IMR-90 (cell line): ENCODE data around the gene ERMARD. TPM values are rescaled to one million over a fixed set of nuclear protein-coding genes. Genes with fewer than 3 reads are reported as not detected.

Experiments used
- ATAC-seq: fragments of 200-7000 bp; cut with Tn5 transposase; 2 replicates; pipeline ENCODE4 v1.9.1; 2020; ENCODE audit warnings: low read depth, mild to moderate bottlenecking, moderate library complexity
- BruUV-seq: library from RNA; stranded (reverse); fragments of 400-500 nt; replicated peaks from 2 replicates; lab custom pipeline; 2021; lab: Mats Ljungman, UMichigan
- CTCF ChIA-PET: fragments of 300-600 bp; formaldehyde crosslinking; extraction: SDS; loops from one replicate; lab custom pipeline; 2021; ENCODE audit warnings: antibody characterized with exemption; lab: Yijun Ruan, JAX
- POLR2A ChIA-PET: fragments of 300-600 bp; sonication (Branson Sonifier 250); formaldehyde crosslinking; loops from one replicate; lab custom pipeline; 2022; ENCODE audit warnings: antibody characterized with exemption; ENCODE audit not compliant: unreplicated experiment; lab: Charles Lee
- DNase-seq: peaks from one replicate; pipeline ENCODE4 v3.0.0; 2013
- H2AFZ ChIP-seq: replicated peaks from 2 replicates; pipeline ENCODE3; 2013; ENCODE audit warnings: low read length, mild to moderate bottlenecking; ENCODE audit not compliant: poor library complexity
- H2AK5ac ChIP-seq: 2 replicates; pipeline ENCODE4 v1.6.1; 2013; ENCODE audit warnings: low read depth, low read length, inconsistent platforms
- H2AK9ac ChIP-seq: replicated peaks from 2 replicates; pipeline ENCODE3; 2013; ENCODE audit warnings: mild to moderate bottlenecking, low read depth, low read length, moderate library complexity; ENCODE audit not compliant: poor library complexity
- H2BK120ac ChIP-seq: 2 replicates; pipeline ENCODE4 v1.6.1; 2013; ENCODE audit warnings: low read depth, low read length, inconsistent platforms
- H2BK15ac ChIP-seq: 3 replicates; pipeline ENCODE4 v1.6.1; 2013; ENCODE audit warnings: low read depth, low read length, inconsistent platforms
- H2BK20ac ChIP-seq: 2 replicates; pipeline ENCODE4 v1.6.1; 2013; ENCODE audit warnings: low read depth, mild to moderate bottlenecking, inconsistent platforms, low read length, moderate library complexity
- H2BK5ac ChIP-seq: 2 replicates; pipeline ENCODE4 v1.6.1; 2013; ENCODE audit warnings: mild to moderate bottlenecking, low read depth, low read length, inconsistent platforms; ENCODE audit not compliant: poor library complexity, severe bottlenecking
- H3K14ac ChIP-seq: replicated peaks from 2 replicates; pipeline ENCODE4 v1.6.1; 2013; ENCODE audit warnings: low read depth, low read length, inconsistent platforms
- H3K18ac ChIP-seq: 2 replicates; pipeline ENCODE4 v1.6.1; 2013; ENCODE audit warnings: low read depth, low read length, control low read depth
- H3K23ac ChIP-seq: 2 replicates; pipeline ENCODE4 v1.6.1; 2013; ENCODE audit warnings: low read depth, low read length, inconsistent platforms
- H3K27ac ChIP-seq: 2 replicates; pipeline ENCODE4 v1.5.1; 2013; ENCODE audit warnings: mild to moderate bottlenecking, control low read depth, low read length; ENCODE audit not compliant: insufficient read depth
- H3K27me3 ChIP-seq: 2 replicates; pipeline ENCODE4 v1.6.1; 2013; ENCODE audit warnings: low read length; ENCODE audit not compliant: control insufficient read depth, insufficient read depth
- H3K36me3 ChIP-seq: 2 replicates; pipeline ENCODE4 v1.6.1; 2013; ENCODE audit warnings: low read length, mixed read lengths; ENCODE audit not compliant: control insufficient read depth, insufficient read depth
- H3K4ac ChIP-seq: 2 replicates; pipeline ENCODE4 v1.6.1; 2013; ENCODE audit warnings: low read depth, low read length, inconsistent platforms
- H3K4me1 ChIP-seq: 2 replicates; pipeline ENCODE4 v1.6.1; 2013; ENCODE audit warnings: low read length, mixed read lengths; ENCODE audit not compliant: control insufficient read depth, insufficient read depth
- H3K4me2 ChIP-seq: 2 replicates; pipeline ENCODE4 v1.6.1; 2013; ENCODE audit warnings: low read depth, mild to moderate bottlenecking, control low read depth, low read length, moderate library complexity
- H3K4me3 ChIP-seq: 2 replicates; pipeline ENCODE4 v1.5.1; 2013; ENCODE audit warnings: low read depth, mild to moderate bottlenecking, control low read depth, low read length, moderate library complexity; ENCODE audit not compliant: insufficient read depth
- H3K56ac ChIP-seq: 2 replicates; pipeline ENCODE4 v1.6.1; 2013; ENCODE audit warnings: low read length, inconsistent platforms; ENCODE audit not compliant: insufficient read depth; ENCODE audit errors: extremely low read depth
- H3K79me1 ChIP-seq, 2 experiments: 2 replicates each; pipeline ENCODE4 v1.6.1; 2013; ENCODE audit warnings: low read length in 2 of 2, inconsistent platforms in 1 of 2, low read depth in 1 of 2
- H3K9ac ChIP-seq: 2 replicates; pipeline ENCODE4 v1.6.1; 2013; ENCODE audit warnings: low read depth, low read length, control low read depth
- H3K9me1 ChIP-seq: 2 replicates; pipeline ENCODE4 v1.6.1; 2013; ENCODE audit warnings: low read length, inconsistent platforms; ENCODE audit not compliant: insufficient read depth
- H3K9me3 ChIP-seq: 2 replicates; pipeline ENCODE4 v1.6.1; 2013; ENCODE audit warnings: low read length; ENCODE audit not compliant: control insufficient read depth, insufficient read depth
- H4K20me1 ChIP-seq: 2 replicates; pipeline ENCODE4 v1.6.1; 2013; ENCODE audit warnings: low read length, inconsistent platforms; ENCODE audit not compliant: insufficient read depth
- H4K5ac ChIP-seq: 2 replicates; pipeline ENCODE4 v1.6.1; 2013; ENCODE audit warnings: mild to moderate bottlenecking, low read depth, low read length, control low read depth
- H4K8ac ChIP-seq, 2 experiments: 2 replicates each; pipeline ENCODE4 v1.6.1; 2013; ENCODE audit warnings: low read depth in 2 of 2, low read length in 2 of 2, control low read depth in 1 of 2, inconsistent platforms in 1 of 2
- H4K91ac ChIP-seq: 2 replicates; pipeline ENCODE4 v1.6.1; 2013; ENCODE audit warnings: low read depth, low read length, inconsistent platforms; ENCODE audit not compliant: insufficient read depth
- BHLHE40 ChIP-seq: fragments of 150-350 bp; IDR thresholded peaks from 2 replicates; pipeline ENCODE4 v1.6.1; 2016; ENCODE audit warnings: mild to moderate bottlenecking, low read depth, low read length
- CEBPB ChIP-seq: IDR thresholded peaks from 2 replicates; pipeline ENCODE4 v1.6.1; 2012; ENCODE audit warnings: low read depth, low read length, improper control_type of control experiment
- CHD1 ChIP-seq: IDR thresholded peaks from 2 replicates; pipeline ENCODE4 v1.6.1; 2012; ENCODE audit warnings: low read depth, low read length, improper control_type of control experiment
- CTCF ChIP-seq: conservative IDR thresholded peaks from 2 replicates; pipeline ENCODE4 v1.5.1; 2012; ENCODE audit warnings: mild to moderate bottlenecking, low read depth, low read length, improper control_type of control experiment
- ELK1 ChIP-seq: fragments of 150-350 bp; IDR thresholded peaks from 2 replicates; pipeline ENCODE4 v1.6.1; 2016; ENCODE audit warnings: low read depth, mild to moderate bottlenecking, low read length, moderate library complexity, borderline replicate concordance
- FOS ChIP-seq: fragments of 150-350 bp; IDR thresholded peaks from 2 replicates; pipeline ENCODE4 v1.6.1; 2016; ENCODE audit warnings: low read depth, low read length
- MAFK ChIP-seq: IDR thresholded peaks from 2 replicates; pipeline ENCODE4 v1.6.1; 2012; ENCODE audit warnings: low read depth, low read length, improper control_type of control experiment
- MAZ ChIP-seq: IDR thresholded peaks from 2 replicates; pipeline ENCODE4 v1.6.1; 2012; ENCODE audit warnings: low read depth, mild to moderate bottlenecking, low read length, improper control_type of control experiment, moderate library complexity, borderline replicate concordance
- MXI1 ChIP-seq: IDR thresholded peaks from 2 replicates; pipeline ENCODE4 v1.6.1; 2012; ENCODE audit warnings: low read depth, mild to moderate bottlenecking, low read length, moderate library complexity, borderline replicate concordance
- NFE2L2 ChIP-seq: fragments of 150-350 bp; IDR thresholded peaks from 2 replicates; pipeline ENCODE4 v1.6.1; 2016; ENCODE audit warnings: low read depth, mild to moderate bottlenecking, low read length
- POLR2A ChIP-seq: IDR thresholded peaks from 2 replicates; pipeline ENCODE4 v1.6.1; 2012; ENCODE audit warnings: mild to moderate bottlenecking, low read depth, low read length
- RAD21 ChIP-seq: IDR thresholded peaks from 2 replicates; pipeline ENCODE4 v1.6.1; 2012; ENCODE audit warnings: low read length, improper control_type of control experiment
- RFX5 ChIP-seq: IDR thresholded peaks from 2 replicates; pipeline ENCODE4 v1.8.0; 2012; ENCODE audit warnings: low read depth, mild to moderate bottlenecking, low read length, moderate library complexity
- SMC3 ChIP-seq: fragments of 150-350 bp; IDR thresholded peaks from 2 replicates; pipeline ENCODE4 v1.6.1; 2016; ENCODE audit warnings: low read depth, mild to moderate bottlenecking, antibody characterized with exemption, low read length, moderate library complexity
- USF2 ChIP-seq: fragments of 150-350 bp; IDR thresholded peaks from 2 replicates; pipeline ENCODE4 v1.6.1; 2017; ENCODE audit warnings: mild to moderate bottlenecking, antibody characterized with exemption, low read length, low read depth
- WGBS, 2 experiments: methylation state at CpG; one replicate each; pipeline versions ENCODE4 v1.1.5 to v1.1.7; 2013; ENCODE audit warnings: missing lambda C conversion rate in 2 of 2; ENCODE audit not compliant: insufficient read length in 1 of 2; ENCODE audit errors: extremely low coverage in 2 of 2; 5-methylcytosine and 5-hydroxymethylcytosine counted together
- dilution Hi-C: fragments of 300-500 bp; cut with HindIII; formaldehyde crosslinking; loops from one replicate; pipeline ENCODE4 v1.14.3; 2018; ENCODE audit warnings: low sequenced_read_pairs; ENCODE audit not compliant: unreplicated experiment
- in situ Hi-C: fragments of 300-500 bp; cut with MboI; formaldehyde crosslinking; loops from 3 replicates; pipeline ENCODE4 v1.14.3; 2019; ENCODE audit warnings: low sequenced_read_pairs, inconsistent platforms, mixed read lengths
- intact Hi-C: fragments of 100-400 bp; cut with micrococcal nuclease; formaldehyde crosslinking; loops from 2 replicates; pipeline ENCODE4 v1.10.0; 2022
- polyA plus RNA-seq, 3 experiments: library from polyadenylated mRNA; depleted of rRNA; stranded (reverse); fragments of >200 nt; gene quantifications; 2 replicates each; pipeline ENCODE4 v1.2.3, GENCODE V29; 2012; ENCODE audit warnings: low replicate concordance in 1 of 3
- total RNA-seq: library from RNA; depleted of rRNA; stranded (reverse); fragments of >200 nt; gene quantifications from 2 replicates; pipeline ENCODE4 v1.2.3, GENCODE V29; 2012

Gene ERMARD
- total and polyA plus RNA-seq, 2 of the 4 experiments (the other 2 are of a cell fraction), result 15.1 to 25.4 TPM

- no peak overlapping the region for H2AK5ac ChIP-seq
- H2BK20ac ChIP-seq, result no peak overlapping the region; the same call in 1 of the 2 replicates
- DNase-seq (no peak), ATAC-seq (no peak)
- peaks cover 19% of the 10 kb centered on the region for H3K4me1 ChIP-seq
- whole genome bisulfite sequencing, 2 experiments, result 84% methylated on average over 4 of the region's 10 CpGs; no CpG with 5 or more reads in 1 of the 2 experiments
- peaks cover 46% of the 10 kb centered on the region for H3K36me3 ChIP-seq
- no peak overlapping the region for H2BK120ac ChIP-seq
- no peak overlapping the region for H3K4ac ChIP-seq
- no peak overlapping the region for H3K56ac ChIP-seq
- BruUV-seq, result no TSS peak
- H3K9me3 ChIP-seq, result no peaks in the 10 kb centered on the region
- ChIA-PET POLR2A (no interaction called here), CTCF (interaction anchor here (0.9 kb wide), 1 partner anchor 12 kb away, joined by 3 read pairs; the partner anchor contains the start of gene ERMARD)
- peaks cover 8% of the 10 kb centered on the region for H3K9me1 ChIP-seq
- intact Hi-C loops, result no loop called here
- no peak overlapping the region for H2AK9ac ChIP-seq
- H2BK15ac ChIP-seq, result no peak overlapping the region
- H4K91ac ChIP-seq, result no peak overlapping the region; the same call in 1 of the 2 replicates
- H3K14ac ChIP-seq, result no peak overlapping the region
- H3K4me2 ChIP-seq, result no peak overlapping the region
- peaks cover 3 to 7% of the 10 kb centered on the region in 2 experiments; a peak in 2 of 4 replicates for H3K79me1 ChIP-seq
- no peak overlapping the region for H2AFZ ChIP-seq
- dilution Hi-C loops, result no loop called here
- no peak overlapping the region for H3K23ac ChIP-seq
- TF ChIP-seq BHLHE40, result no peak
- TF ChIP-seq MAFK, result no peak
- no peak for TF ChIP-seq NFE2L2
- TF ChIP-seq SMC3, result no peak
- no peak for TF ChIP-seq ELK1
- no peak for TF ChIP-seq RFX5
- no peak for TF ChIP-seq POLR2A
- no peak for TF ChIP-seq CTCF
- no peak for TF ChIP-seq MXI1
- no peak for TF ChIP-seq FOS
- no peak for TF ChIP-seq USF2
- TF ChIP-seq CEBPB, result no peak
- no peak for TF ChIP-seq RAD21
- TF ChIP-seq MAZ, result no peak
- no peak for TF ChIP-seq CHD1
- no peak overlapping the region for H3K4me3 ChIP-seq
- no peak overlapping the region for H4K8ac ChIP-seq
- H3K9ac ChIP-seq, result no peak overlapping the region
- in situ Hi-C loops, result no loop called here
- no peak overlapping the region for H4K5ac ChIP-seq
- H3K27ac ChIP-seq, result no peak overlapping the region
- no peaks in the 10 kb centered on the region for H3K27me3 ChIP-seq
- H4K20me1 ChIP-seq, result no peaks in the 10 kb centered on the region
- H2BK5ac ChIP-seq, result no peak overlapping the region
- H3K18ac ChIP-seq, result 0 out of 2 replicates have a peak overlapping the region, but pooled peaks have one; percentile 6
Measured at GRCh38 chr6:169763881-169764280, 12.5 kb downstream of the ERMARD start.
